Measurements from ENCODE around the gene ARL15. TPM values are rescaled to one million over a fixed set of nuclear protein-coding genes. Genes with fewer than 3 reads are reported as not detected.

The ARL15 gene
- total and polyA plus RNA-seq, 2 donors (not counting 3 experiments of a cell fraction or from before 2014, with no cell fraction given): 11.9 to 24.4 TPM

GRCh38 chr5:53929152-53929551 is 381.2 kb downstream of the ARL15 start:
- FAIRE-seq (no peak), DNase-seq (ENCODE audit: low read depth, low spot score) (no peak)
- H3K9me1 ChIP-seq (replicated peaks; ENCODE audit: control insufficient read depth, extremely low read depth, insufficient read depth, low read length): no peaks in the 10 kb centered on the region
- intact Hi-C loops (cut with micrococcal nuclease): no loop called here
- no peak overlapping the region for H3K4me2 ChIP-seq (ENCODE audit: insufficient read depth, low read length)
- no peaks in the 10 kb centered on the region for H3K9me3 ChIP-seq (replicated peaks; ENCODE audit: control insufficient read depth, insufficient read depth, low read length)
- no peak overlapping the region for H2AFZ ChIP-seq (ENCODE audit: low read depth, low read length)
- H4K20me1 ChIP-seq (replicated peaks; ENCODE audit: control insufficient read depth, extremely low read depth, insufficient read depth, low read length): no peaks in the 10 kb centered on the region
- H3K4me3 ChIP-seq (replicated peaks in 1 of 3; ENCODE audit: insufficient read depth in 1 of 3, low read depth in 1 of 3, low read length in 3 of 3): no peak overlapping the region
- BruUV-seq (replicated peaks): no TSS peak
- TF ChIP-seq FOS (IDR thresholded peaks at IDR 0.05; ENCODE audit: borderline replicate concordance, insufficient read depth, low read length) (no peak), POLR2A (IDR thresholded peaks at IDR 0.05; ENCODE audit: low read depth, low read length) (no peak), MYC (IDR thresholded peaks at IDR 0.05; ENCODE audit: low read depth, low read length) (no peak), CTCF (IDR thresholded peaks at IDR 0.05; ENCODE audit: extremely low read depth in 1 of 2, insufficient read depth in 1 of 2, low read depth in 1 of 2, low read length in 2 of 2) (no peak), POLR2AphosphoS5 (IDR thresholded peaks at IDR 0.05; ENCODE audit: insufficient read depth, low read depth, low read length) (no peak), JUN (IDR thresholded peaks at IDR 0.05; ENCODE audit: borderline replicate concordance, insufficient read depth, insufficient read length, low read depth) (no peak), EZH2 (IDR thresholded peaks at IDR 0.05; ENCODE audit: borderline replicate concordance, low read depth, low read length, severe bottlenecking) (no peak)
- TF ChIP-seq, protein P1, sequence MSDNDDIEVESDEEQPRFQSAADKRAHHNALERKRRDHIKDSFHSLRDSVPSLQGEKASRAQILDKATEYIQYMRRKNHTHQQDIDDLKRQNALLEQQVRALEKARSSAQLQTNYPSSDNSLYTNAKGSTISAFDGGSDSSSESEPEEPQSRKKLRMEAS (IDR thresholded peaks at IDR 0.05; ENCODE audit: insufficient read depth, insufficient read length): no peak
- ChIA-PET POLR2A (no interaction called here), CTCF (interaction anchor here (1.1 to 1.3 kb wide), 3 partner anchors 11 to 25 kb away, joined by 3 to 4 read pairs (median 3); no protein-coding TSS in a partner anchor)
- no peak overlapping the region for H3K9ac ChIP-seq (replicated peaks; ENCODE audit: extremely low read depth, insufficient read depth, low read length)
- H3K4me1 ChIP-seq (ENCODE audit: control insufficient read depth, extremely low read depth, insufficient read depth, low read length): no peaks in the 10 kb centered on the region
- dilution Hi-C loops (cut with MboI; ENCODE audit: extremely low pct_ligation_motif_present, low sequenced_read_pairs): no loop called here
- no peaks in the 10 kb centered on the region for H3K79me2 ChIP-seq (ENCODE audit: control insufficient read depth, insufficient read depth, low read length)
- H3K36me3 ChIP-seq (ENCODE audit: control insufficient read depth in 2 of 2, extremely low read depth in 1 of 2, insufficient read depth in 2 of 2, low read length in 2 of 2): no peaks in the 10 kb centered on the region
- no peak overlapping the region for H3K27ac ChIP-seq (ENCODE audit: insufficient read depth, low read depth, low read length)
- no peaks in the 10 kb centered on the region for H3K27me3 ChIP-seq (ENCODE audit: control insufficient read depth in 2 of 2, insufficient read depth in 2 of 2, low read length in 2 of 2)

All from endothelial cell of umbilical vein (primary cell).